ENCODE data around the gene KIAA1549.

DNA sequence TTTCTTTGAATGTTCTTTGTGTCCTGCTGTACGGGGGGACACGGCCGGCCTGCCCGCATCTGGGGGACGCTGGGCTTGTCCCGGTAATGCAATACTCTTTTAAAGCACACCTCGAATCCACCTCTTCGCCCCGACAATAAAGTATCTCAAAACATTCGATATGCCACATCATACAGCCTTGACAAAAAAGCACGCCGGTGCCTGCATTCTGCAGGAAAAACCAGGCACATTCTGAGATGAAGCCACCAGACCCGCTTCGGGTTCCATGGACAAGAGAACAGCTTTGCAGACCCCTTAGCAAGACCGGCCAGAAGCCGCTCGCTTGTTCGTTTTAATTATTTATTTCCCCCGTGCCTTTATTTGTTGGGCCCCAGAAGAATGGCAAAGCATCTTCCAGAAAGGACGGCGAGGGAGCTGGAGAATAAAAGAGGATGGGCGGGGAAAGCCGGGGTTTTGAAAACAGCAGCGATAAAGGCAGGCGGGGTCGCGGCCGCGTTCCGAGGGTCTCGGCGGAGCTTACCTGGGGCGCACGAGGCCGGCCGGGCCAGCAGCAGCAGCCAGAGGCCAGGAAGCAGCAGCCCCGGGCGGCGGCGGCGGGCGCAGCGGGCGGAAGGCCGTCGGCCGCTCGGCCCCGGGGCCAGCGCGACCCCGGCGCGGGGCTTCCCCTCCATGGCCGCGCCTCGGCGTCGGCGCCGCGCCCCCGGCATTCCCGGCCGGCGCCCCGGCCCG, 462 bp downstream of the KIAA1549 start:
- TF ChIP-seq, protein P1, sequence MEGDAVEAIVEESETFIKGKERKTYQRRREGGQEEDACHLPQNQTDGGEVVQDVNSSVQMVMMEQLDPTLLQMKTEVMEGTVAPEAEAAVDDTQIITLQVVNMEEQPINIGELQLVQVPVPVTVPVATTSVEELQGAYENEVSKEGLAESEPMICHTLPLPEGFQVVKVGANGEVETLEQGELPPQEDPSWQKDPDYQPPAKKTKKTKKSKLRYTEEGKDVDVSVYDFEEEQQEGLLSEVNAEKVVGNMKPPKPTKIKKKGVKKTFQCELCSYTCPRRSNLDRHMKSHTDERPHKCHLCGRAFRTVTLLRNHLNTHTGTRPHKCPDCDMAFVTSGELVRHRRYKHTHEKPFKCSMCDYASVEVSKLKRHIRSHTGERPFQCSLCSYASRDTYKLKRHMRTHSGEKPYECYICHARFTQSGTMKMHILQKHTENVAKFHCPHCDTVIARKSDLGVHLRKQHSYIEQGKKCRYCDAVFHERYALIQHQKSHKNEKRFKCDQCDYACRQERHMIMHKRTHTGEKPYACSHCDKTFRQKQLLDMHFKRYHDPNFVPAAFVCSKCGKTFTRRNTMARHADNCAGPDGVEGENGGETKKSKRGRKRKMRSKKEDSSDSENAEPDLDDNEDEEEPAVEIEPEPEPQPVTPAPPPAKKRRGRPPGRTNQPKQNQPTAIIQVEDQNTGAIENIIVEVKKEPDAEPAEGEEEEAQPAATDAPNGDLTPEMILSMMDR (IDR thresholded peaks at IDR 0.05): no peak
- TF ChIP-seq POLR2A (IDR thresholded peaks at IDR 0.05) (no peak), EP300 (IDR thresholded peaks at IDR 0.05) (no peak)

All from gastroesophageal sphincter (tissue), 3 donors.